ENCODE measurements around the gene MYRIP.
"Not testable (repeated sequence)": the region's sequence is repeated elsewhere in the genome, so short reads cannot be mapped to it uniquely, and the experiment has no call there.

The MYRIP gene

DNA sequence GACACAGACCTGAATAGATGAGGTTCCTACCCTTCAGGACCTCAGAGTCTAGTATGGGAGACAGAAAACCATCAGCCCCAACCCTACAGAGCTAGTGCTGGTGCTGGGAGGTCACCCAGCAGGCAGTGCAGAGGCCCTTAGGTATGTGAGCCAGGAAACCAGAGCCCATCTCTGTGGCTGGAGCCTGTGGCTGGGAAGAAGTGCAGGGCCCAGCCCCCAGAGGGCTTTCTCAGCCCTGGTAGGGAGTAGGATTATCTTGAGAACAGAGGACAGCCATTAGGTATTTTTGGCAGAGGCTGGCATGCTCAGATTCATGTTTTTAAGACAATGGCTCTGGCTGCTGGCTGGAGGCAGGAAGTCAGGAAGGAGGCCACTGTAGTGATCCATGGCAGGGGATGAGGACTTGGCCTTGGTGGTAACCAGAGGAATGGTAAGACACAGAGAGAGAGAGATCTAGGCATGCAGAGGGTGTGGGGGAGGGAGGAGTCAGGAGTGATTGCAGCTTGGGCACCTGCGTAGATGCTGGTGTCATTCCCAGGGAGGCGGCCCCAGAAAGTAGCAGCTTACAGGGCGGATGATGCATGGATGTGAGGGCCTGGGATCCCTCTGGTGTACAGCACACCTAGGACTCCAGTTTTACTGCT is 279.2 kb downstream of the MYRIP start:
- no peak for DNase-seq

DNA sequence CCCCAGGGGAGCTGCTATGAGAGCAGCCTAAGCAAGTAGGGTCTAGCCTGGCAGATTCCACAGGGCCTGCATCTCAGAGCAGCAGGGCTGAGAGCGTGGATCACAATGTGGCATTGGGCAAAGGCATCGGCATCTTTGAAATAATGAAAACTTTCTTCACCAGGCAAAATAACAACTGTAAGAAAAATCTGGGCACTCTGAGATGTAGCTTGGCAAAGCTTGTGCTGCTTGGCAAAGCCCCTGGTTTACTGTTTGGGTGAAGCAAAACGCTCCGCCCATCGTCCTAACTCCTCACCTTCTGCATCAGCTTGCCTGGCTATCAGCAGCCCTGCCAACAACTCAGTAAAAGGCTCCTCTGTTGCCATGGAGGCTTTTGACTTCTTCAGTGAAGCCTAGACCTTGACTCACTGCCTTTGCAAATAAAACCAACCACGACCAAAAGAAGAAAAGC is 287.3 kb downstream of the MYRIP start:
- no peak for DNase-seq

DNA sequence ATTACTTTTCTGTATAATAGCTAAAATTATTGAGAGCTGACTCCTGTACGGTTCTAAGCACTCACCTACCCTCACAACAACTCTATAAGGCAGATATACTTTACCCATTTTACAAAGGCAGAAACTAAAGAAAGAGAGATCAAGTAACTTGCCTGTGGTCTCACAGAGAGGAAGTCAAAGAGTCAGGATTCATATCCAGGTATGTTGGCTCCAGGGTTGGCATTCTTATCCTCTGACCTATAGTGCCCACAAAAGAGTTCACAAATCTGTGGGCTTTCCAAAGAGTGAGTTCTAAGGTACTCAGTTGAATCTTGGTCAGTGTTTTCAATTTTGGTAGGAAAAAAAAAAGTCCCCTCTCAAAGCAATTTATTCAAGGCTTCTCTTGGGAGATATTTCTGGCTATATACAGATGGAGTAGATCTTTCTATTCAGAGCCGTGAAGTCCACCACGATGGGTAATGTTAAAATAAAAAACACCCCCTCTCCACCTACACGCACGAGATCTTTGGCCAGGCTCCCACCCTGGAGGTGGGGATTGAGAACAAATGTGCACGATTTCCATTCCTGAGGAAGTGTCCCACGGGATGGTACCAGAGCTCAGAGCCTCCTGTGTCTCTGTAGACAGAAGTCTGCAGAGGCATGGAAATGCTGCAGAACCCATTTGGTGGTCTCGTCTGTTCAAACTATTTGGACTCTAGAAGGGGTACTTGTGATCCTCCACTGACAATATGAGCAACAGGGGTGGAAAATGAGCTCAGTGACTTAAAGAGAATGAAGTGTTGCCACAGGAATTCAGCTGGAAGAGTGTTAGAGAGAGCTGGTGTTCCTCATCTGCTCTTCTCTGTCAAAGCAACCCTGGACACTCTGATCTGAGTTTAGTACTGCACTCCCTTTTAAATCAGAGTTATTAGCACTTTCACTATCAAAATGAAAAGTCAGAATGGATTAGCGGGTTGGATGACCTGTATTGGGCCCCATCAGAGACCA is 288.0 kb downstream of the MYRIP start:
- no peak for DNase-seq

DNA sequence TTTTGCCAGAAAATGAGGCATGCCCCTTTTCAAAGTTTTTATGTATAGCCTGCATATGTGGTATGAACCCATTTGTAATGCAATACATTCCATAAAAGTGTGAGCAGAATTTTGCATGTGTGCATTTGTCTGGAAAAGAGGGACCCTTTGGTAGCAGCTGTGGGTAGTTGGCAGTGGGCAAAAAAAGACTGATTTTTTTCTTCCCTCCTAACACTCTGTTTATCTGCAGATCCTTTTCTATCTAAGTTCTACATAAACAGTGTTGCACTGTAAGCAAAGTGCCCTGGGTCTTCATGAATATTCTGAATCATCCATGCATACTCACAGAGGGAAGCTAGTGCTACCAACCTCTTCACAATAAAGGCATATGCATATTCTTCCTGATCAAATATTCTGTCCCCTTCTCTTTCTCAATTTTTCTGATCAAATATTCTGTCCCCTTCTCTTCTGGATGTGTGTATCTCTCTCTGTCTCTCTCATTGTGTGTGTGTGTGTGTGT is 288.9 kb downstream of the MYRIP start:
- no peak for DNase-seq

DNA sequence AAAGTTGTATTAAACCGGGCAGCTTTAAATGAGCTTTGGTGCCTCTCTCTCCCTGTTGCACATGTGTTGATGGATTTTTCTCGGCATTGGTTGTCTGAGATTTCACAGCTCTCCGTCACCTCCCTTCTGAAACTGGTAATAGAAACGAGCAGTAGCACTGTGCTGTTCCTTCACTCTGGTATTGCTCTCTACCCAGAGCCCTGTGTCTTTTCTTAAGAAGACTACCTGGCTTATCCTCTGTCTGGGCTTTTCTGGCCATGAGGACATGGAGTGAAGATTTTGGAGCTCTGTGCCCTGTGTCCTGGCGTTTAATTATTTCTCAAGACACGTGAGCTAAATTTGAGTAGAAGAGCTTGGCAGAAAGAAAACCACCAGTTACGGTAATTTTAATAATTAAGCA is 290.5 kb downstream of the MYRIP start:
- no peak for DNase-seq

DNA sequence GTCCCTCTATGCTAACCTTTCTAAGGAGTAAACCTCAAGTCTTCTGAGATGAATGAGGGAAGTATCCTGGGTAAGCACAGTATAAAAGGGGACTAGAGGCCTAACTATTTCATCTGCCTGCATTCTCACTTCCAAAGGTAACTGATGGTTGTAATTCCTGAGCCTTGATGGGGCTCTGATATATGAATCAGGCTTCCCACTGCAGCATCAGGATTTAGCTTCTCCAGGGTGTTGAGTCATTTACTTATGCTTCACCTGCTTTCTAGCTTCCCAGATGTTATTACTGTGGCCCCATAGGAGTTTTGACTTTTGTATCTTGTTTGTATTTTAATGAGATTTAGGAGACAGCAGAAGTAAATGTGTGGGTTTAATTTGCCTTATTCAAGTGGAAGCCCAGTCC is 292.8 kb downstream of the MYRIP start:
- no peak for DNase-seq

DNA sequence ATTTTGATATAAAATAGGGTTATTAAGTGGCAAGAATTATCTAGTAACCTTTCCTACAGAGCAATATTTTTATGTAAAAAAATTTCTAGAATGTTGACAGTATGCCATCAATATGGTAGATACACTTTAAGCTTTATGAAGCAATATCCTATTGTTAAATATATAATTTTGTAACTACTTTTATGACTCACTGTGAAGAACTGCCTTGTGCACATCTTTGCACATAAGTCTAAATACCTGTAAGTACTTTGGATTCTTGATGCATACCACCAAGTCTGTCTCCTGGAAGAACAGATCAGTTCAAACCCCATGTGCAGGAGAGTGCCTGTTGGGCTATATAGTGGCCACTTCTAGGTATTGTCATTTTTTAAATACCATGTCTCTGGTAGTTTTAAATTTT is 294.4 kb downstream of the MYRIP start:
- DNase-seq: no peak

DNA sequence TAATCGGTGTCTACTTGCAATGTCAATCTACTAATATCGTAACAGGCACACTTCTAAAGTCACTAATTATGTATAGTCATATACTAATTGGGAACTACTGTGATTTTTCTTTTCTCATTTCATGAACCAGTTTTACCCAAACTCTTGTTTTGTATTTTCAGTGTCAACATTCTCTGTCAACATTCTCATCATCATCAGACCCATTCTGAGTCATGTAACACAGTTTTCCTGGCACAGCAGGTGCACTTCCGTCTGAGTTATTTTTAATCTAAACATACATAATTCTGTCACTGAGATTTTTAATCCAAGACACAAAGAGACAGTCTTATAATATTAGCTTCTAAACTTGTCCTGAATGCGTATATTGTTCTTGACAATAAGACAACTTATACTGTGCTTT is 295.0 kb downstream of the MYRIP start:
- no peak for DNase-seq

DNA sequence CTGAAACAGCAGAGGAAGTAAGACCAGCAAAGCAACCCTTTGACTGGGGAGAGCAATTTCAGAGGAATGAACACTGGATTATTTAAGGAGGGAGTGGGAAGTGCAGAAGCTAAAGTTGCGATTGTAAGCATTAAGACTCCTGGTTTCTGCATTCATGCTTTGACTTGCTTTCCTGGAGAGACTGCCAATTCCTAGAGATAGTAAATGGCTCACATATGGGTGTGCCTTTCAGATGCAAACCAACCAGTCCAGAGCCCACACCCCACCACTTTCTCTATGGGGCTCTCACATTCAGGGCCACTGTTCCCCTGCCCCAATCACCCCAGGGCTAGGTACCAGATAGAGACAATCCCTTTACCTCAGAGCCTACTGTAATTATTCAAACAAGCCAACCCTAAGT is 299.2 kb downstream of the MYRIP start:
- no peak for DNase-seq

DNA sequence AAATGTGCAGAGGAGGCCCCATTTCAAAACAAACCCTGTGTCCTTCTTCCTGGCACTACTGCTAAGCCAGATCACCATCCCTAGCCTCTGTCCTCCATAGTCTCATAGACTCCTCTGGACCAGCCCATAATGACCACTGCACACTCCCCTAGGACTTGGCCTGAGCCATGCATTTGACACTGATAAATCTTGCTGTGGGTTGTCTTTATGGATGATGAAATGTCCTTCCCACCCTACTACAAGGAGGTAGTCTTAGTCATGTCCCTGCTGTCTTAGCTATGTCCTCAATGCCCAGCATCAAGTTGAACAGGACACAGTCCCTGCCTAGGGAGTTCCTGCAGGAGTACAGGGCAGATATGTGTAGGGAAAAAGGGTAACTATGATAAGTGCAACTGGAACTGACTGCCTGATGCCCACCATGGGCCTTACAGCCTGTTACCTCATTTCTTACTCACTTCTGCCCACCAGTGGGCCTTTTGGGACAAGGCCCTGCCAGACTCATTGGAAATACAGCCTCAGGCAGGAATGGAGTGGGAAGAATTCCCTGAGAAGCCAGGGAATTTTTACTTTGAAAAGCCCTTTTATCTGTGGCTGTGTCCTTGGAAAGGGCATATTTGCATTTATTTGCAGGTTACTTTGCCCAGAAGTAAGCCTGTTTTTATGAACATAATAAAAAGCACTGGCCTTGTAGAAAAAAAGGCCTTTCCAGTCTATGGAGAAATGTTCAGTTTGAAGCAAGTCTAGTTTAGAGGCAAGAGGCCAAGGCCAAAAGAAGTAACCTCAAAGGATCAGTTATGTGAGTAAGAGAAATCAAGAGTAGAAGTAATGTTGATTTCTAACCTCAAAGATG is 300.5 kb downstream of the MYRIP start:
- DNase-seq: no peak

DNA sequence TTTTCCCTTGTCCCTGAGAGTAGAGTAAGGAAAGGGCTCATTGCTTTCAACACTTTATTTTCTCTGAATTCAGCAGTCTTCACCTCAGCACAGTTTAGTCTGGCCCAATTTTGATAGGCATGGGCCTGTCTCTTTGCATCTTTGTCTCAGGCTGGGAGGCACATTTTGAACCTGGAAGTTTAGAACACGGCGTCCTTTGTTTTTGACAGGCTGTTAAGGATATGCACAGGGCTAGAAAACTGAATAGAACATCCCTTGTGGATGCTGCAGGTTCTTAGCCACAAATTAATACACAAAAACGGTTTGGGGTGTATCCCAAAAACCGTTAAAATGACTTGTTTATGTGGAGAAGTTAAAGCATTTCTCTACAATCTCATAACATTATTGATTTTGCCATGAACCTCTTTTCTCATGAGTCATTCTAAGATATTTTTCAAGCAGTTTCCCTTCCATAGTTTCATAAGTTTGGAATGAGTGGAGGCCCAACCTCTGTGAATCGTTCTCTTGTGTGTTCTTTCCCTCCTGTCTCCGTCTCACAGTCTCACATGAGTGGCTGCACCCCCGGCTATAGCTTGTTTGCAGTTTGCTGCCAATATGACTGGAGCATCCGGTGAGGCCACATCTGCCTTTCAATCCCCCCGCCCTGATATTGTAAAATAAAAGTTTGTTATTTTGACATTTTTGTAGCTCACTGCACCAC is 307.2 kb downstream of the MYRIP start:
- DNase-seq: no peak

DNA sequence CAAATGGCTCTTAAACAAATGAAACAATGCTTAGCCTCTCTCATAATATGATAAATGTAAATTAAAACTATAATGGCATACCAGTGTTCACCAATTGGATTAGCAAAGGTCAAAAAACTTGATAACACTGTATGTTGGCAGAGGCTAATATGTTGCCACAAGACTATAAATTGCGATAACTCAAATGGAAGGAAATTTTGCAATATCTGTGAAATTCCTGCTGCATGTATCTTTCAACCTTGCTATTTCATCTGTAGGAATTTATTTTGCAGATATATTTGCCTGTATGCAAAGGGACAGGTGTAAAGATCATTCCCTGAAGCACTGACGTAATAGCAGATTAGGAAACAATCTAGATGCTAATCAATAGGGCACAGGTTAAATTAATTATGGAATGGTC is 308.7 kb downstream of the MYRIP start:
- DNase-seq: no peak

DNA sequence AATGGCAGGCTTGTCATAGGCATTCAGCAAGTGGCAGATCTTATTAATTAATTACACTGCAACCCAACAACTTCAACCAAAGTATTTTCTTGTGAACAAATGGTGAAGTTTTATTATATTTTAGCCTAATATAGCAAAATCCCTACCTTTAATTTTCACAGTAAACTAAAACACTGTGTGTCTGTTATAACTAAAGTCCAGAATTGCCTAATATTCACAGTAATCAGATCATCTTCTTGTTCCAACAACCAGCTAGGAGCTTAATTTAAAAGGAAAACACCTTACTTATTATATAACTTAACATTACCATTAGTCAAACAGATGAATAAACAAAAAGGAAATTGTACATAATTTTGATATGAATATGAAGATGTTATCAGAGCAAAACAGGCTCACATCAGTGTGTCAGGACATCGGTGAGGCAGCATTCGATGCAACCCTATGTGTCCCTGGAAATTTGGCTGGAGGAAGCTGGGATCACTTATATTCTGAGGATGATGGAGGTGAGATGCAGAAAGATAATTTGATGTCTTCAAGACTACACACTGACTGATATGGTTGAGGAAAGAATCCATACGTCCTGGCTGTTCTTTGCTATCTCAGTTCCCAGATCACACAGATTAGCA is 310.8 kb downstream of the MYRIP start:
- DNase-seq: no peak

DNA sequence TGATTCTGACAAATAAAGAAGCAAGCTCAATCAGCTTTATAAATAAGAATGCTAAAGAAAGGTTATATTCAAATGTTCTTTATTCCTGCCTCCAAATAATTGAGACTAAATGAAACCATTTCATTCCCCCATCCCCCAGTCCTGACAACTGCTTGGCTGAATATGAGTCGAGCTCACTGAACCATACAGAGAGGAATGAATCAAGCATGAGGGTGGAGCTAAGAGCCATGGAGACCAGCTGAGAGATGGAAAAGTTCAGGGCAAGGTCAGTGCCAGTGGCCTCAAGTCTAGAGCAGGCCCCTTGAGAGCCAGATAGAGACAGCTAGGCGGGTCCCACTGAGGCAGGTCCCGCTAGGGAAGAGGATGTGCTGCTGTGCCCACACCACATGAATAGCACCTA is 311.4 kb downstream of the MYRIP start:
- DNase-seq: no peak

DNA sequence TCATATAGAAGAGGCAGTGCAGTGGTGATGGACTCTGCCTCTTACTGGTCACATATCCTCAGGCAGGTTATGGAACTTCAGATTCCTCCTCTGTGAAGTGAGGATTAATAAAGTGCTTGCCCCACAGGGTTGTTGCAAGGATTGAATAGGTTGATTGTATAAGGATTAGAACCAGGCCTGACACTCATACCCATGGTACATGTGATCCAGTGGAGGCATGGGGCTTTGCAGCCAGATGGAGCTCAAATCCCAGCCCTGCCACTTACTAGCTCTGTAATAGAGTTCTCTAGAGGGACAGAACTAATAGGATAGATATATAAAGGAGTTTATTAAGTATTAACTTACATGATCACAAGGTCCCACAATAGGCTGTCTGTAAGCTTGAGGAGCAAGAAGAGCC is 315.5 kb downstream of the MYRIP start:
- DNase-seq: no peak

DNA sequence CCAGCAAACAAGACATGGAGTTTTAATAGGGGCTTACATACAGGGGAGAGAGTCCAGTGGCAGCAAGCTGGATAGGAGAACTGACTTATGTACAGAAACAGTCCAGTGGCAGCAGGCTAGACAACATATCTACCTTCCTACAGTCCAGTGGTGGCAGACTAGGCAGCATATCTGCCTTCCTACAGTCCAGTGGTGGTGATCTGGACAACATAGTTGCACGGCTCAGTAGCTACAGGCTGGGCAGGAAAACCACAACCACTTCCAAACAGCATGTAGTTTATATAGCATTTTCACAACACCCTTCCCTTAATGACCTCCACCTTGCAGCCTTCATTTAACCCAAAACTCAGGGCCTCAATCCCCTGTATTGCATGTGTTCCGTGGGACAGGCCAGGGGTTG is 318.8 kb downstream of the MYRIP start:
- DNase-seq: no peak

DNA sequence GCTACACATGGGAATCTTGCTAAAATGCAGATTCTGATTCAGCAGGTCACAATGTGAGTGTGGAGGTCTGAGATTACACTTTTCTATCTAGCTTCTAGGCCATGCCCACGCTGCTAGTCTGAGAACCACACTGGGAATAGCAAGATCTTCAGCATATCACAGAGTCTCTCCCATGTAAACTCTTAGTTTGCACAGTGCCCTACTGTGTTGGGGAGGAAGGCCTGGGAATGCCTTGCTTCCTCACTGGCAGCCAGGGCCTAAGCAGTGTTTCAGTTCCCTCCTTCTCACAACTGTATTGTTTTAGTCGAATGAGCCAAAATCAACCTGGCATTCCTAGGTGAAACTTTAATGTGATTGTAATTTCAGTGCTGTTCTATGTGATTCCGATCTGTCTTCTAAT is 320.1 kb downstream of the MYRIP start:
- DNase-seq: no peak

DNA sequence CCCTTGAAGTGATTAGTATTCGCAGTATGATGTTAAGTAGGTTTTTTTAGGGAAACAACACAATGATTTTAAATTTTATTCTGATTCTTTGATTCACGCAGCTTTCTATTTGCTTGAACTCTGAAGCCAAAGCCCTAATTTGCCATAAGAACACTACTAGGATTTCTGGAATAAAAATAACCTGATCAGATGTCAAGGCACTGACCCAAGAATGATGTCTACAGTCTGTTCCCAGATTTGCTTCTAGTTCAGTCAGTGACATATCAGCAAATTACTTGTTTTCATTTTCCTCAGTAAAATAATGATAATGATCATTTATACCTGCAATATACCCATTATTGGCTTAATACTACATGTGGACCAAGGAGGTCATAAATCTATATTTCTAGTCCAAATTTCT is 320.6 kb downstream of the MYRIP start:
- DNase-seq: no peak

DNA sequence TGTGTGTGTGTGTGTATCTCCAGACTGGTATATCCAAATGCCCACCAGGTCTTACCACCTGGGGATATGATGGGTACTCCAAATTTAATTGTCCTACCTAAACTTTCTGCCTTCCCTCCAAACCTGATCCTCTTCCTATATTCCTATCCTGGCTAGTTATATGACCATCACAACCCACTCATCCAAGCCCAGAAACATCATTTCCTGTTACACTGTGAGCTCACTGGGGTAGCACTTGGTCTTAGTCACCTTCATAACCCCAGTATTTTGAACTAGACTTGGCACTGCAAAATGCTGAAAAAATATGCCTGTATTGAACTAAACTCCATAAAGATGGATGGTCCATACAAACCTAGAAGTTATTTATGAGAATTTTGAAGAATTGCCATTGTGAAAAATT is 321.3 kb downstream of the MYRIP start:
- DNase-seq: no peak

DNA sequence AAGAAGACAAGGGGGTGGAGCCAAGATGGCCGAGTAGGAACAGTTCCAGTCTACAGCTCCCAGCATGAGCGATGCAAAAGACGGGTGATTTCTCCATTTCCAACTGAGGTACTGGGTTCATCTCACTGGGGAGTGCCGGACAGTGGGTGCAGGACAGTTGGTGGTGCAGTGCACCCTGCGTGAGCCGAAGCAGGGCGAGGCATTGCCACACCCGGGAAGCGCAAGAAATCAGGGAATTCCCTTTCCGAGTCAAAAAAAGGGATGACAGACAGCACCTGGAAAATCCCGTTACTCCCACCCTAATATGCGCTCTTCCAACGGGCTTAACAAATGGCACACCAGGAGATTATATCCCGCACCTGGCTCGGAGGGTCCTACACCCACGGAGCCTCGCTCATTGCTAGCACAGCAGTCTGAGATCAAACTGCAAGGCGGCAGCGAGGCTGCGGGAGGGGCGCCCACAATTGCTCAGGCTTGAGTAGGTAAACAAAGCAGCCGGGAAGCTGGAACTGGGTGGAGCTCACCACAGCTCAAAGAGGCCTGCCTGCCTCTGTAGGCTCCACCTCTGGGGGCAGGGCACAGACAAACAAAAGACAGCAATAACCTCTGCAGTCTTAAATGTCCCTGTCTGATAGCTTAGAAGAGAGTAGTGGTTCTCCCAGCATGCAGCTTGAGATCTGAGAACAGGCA is 324.6 kb downstream of the MYRIP start:
- DNase-seq: not testable (repeated sequence)

DNA sequence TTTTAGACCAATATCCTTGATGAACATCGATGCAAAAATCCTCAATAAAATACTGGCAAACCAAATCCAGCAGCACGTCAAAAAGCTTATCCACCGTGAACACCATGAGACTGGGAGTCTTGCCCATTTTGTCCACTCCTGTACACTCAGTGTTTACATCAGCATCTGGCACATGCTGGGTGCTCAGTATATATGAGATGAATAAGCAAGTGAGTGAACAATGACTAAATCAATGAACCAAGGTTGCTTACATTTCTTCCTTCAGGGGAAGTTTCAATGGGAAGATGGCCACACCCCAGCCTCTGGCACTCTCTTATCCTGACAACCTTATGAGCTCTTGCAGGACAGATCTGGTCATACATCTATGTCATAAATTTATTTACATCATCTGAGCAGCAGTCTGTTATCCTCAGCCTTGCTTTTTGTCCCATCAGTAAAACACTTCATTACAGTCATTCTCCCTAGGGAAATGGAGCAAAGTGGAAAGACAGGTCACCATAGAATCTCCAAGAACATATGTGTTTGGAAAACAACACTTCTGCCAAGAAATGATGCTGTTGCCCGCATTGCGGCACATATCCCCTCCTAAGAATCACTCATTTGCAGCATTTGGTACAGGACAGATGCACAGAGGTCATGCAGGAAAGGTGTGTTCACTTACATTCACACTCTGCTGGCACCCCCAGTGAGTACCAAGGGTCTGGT is 328.3 kb downstream of the MYRIP start:
- no peak for DNase-seq

Measured in activated CD4-positive, alpha-beta T cell treated with anti-CD3 and anti-CD28 coated beads, Interleukin-2, amount 50 U/mL, for 4 hours (primary cell).